ENCODE measurements around the gene CTSD. TPM values are rescaled to one million over a fixed set of nuclear protein-coding genes. Genes with fewer than 3 reads are reported as not detected.
A peak's percentile ranks its signal among the peaks of the same experiment; 100 is the strongest.

The CTSD gene
- total and polyA plus RNA-seq, 12 donors, result 191 to 4,168 (median 1,999) TPM

DNA sequence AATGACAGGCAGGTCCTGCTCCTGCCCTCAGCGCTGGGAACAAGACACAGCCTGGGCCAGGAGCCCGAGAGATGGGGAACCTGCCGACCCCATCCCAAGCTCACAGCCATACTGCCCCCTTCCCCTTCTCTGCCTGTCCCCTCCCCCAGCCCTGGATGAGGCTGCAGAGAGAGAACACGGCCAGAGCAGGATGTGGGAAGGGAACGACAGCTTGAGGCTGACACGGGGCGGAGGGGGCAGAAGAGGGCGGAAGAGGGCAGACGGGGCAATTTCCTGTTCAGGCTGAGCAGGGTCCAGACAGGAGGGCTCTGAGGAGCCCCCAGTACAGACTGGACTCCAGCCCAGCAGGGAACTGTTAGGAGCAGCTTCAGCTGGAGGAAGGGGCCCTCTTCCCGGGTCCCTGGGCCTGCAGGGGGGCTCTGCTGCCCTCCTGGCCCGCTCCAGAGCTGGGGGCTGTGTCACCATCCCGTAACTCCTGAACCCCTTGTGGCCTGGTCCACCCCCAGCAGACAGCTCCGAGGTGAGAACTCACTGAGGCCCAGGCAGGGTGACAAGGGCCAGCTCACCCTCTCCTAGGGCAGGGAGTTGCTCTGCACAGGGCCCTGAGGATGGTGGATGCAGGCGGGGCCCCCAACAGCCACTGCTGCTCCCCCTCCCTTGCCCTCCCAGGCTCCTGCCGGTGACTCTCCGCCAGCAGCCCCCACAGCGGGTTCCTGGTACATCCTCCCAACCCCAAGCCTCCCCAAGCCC, 5.7 kb downstream of the CTSD start:
- peaks cover 67 to 86% of the 10 kb centered on the region in 2 donors for H3K4me1 ChIP-seq (replicated peaks in 1 of 2)
- WGBS, 4 donors, result 45 to 67% (median 63%) methylated on average over 10 to 17 of the region's 17 CpGs
- peak overlapping the region in 1 of 4 donors; percentile 18 for H3K4me3 ChIP-seq
- peak in 1 of 2 donors; percentile 5 for TF ChIP-seq POLR2A (IDR thresholded peaks at IDR 0.05)
- no peak for TF ChIP-seq CTCF (IDR thresholded peaks at IDR 0.05)
- H3K9me3 ChIP-seq (replicated peaks in 1 of 3), result no peaks in the 10 kb centered on the region
- intact Hi-C loops (cut with DNase I), result no loop called here
- no peaks in the 10 kb centered on the region for H3K27me3 ChIP-seq
- peaks cover 0 to 71% of the 10 kb centered on the region in 2 donors for H3K36me3 ChIP-seq (replicated peaks in 1 of 2)
- peak in 3 of 7 donors; percentile 45 to 62 (median 50) for DNase-seq
- peak overlapping the region in 4 of 5 donors; percentile 83 to 100 (median 96) for H3K27ac ChIP-seq

DNA sequence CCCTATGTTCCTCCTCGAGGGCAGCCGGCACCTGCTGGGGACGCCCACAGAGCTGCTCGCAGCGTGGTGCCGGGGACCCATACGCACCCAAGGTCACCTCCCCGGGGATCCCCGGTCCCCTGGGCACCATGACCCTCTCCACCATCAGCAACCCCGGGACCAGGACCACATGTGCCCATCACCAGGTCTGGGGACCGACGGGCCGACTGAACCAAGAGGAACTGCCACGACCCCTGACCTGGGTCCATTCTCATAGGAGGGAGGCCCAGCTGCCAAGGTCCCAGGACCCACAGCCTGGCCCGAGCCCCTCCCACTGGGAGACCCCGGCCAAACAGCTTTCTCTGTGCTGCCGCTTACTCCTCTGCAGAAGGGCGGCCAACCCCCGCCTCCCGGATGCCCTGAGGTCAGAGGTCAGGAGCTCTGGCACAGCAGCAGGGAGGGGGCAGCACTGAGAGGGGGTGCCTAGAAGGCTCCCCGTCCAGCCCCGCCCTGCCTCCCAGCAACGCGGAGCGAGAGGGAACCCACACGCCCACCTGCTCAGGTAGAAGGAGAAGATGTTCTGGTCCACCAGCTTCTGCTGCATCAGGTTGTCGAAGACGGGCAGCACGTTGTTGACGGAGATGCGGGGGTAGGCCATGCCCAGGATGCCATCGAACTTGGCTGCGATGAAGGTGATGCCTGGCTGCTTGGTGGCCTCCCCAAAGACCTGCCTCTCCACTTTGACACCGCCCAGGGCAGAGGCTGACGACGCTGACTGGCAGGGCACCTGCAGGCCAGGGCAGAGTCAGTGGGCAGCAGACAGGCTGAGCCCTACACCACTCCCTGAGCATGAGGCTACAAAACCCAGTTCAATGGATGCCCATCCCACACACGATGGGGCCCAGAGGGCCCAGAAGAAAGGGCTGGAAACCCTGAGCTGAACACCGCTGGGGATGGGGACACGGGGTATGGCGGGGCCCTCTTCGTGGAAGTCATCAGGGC, 6.6 kb downstream of the CTSD start:
- peak overlapping the region; percentile 33 to 100 (median 96) for H3K27ac ChIP-seq
- peaks cover 75 to 89% of the 10 kb centered on the region in 2 donors for H3K4me1 ChIP-seq (replicated peaks in 1 of 2)
- H3K36me3 ChIP-seq (replicated peaks in 1 of 2), result peaks cover 0 to 80% of the 10 kb centered on the region in 2 donors
- intact Hi-C loops (cut with DNase I), result no loop called here
- DNase-seq, result peak in 3 of 7 donors; percentile 40 to 53 (median 48)
- no peaks in the 10 kb centered on the region for H3K27me3 ChIP-seq
- no peaks in the 10 kb centered on the region for H3K9me3 ChIP-seq (replicated peaks in 1 of 3)
- 64 to 77% (median 74%) methylated on average over 16 to 41 of the region's 41 CpGs for WGBS, 4 donors
- TF ChIP-seq CTCF (IDR thresholded peaks at IDR 0.05) (no peak), POLR2A (IDR thresholded peaks at IDR 0.05) (no peak)
- H3K4me3 ChIP-seq, result no peak overlapping the region

- H3K36me3 ChIP-seq (replicated peaks in 1 of 2), result peaks cover 0 to 76% of the 10 kb centered on the region in 2 donors
- peaks cover 75 to 89% of the 10 kb centered on the region in 2 donors for H3K4me1 ChIP-seq (replicated peaks in 1 of 2)
- TF ChIP-seq CTCF (IDR thresholded peaks at IDR 0.05), result no peak
- TF ChIP-seq POLR2A (IDR thresholded peaks at IDR 0.05), result peak in 1 of 2 donors; percentile 40
- H3K9me3 ChIP-seq (replicated peaks in 1 of 3), result no peaks in the 10 kb centered on the region
- H3K27ac ChIP-seq, result peak overlapping the region; percentile 33 to 100 (median 96)
- H3K4me3 ChIP-seq, result no peak overlapping the region
- DNase-seq, result peak; percentile 58 to 90 (median 84)
- 35 to 52% (median 46%) methylated on average over 8 to 16 of the region's 16 CpGs for WGBS, 4 donors
- intact Hi-C loops (cut with DNase I), result no loop called here
- no peaks in the 10 kb centered on the region for H3K27me3 ChIP-seq
These were observed 7.8 kb downstream of the CTSD start for GRCh38 chr11:1755692-1756561.

Data from adrenal gland (tissue), 12 donors.